Neural progenitor cell (in vitro differentiated cells): ENCODE measurements around the gene SLAMF8. TPM values are rescaled to one million over a fixed set of nuclear protein-coding genes. Genes with fewer than 3 reads are reported as not detected.

Experiments used
- DNase-seq: peaks from one replicate; pipeline ENCODE4 v3.0.0-alpha.2; 2016; ENCODE audit warnings: low spot score
- H2AFZ ChIP-seq: fragments of 200-600 bp; sonication (generic); replicated peaks from 2 replicates; pipeline ENCODE4 v1.6.1; 2016; ENCODE audit warnings: antibody characterized with exemption
- H3F3A ChIP-seq: fragments of 200-600 bp; sonication (generic); 2 replicates; pipeline ENCODE4 v1.6.1; 2016; ENCODE audit warnings: antibody characterized with exemption, low read depth
- H3K27ac ChIP-seq: fragments of 200-600 bp; sonication (generic); 2 replicates; pipeline ENCODE4 v1.5.1; 2016; ENCODE audit warnings: mild to moderate bottlenecking
- H3K27me3 ChIP-seq: fragments of 200-600 bp; sonication (generic); 2 replicates; pipeline ENCODE4 v1.6.1; 2016; ENCODE audit warnings: mild to moderate bottlenecking, moderate library complexity
- H3K36me3 ChIP-seq: fragments of 200-600 bp; sonication (generic); 2 replicates; pipeline ENCODE4 v1.5.1; 2016
- H3K4me1 ChIP-seq: fragments of 200-600 bp; sonication (generic); 2 replicates; pipeline ENCODE4 v1.6.1; 2016; ENCODE audit warnings: mixed run types
- H3K4me2 ChIP-seq: fragments of 200-600 bp; sonication (generic); 2 replicates; pipeline ENCODE4 v1.6.1; 2016
- H3K4me3 ChIP-seq: fragments of 200-600 bp; sonication (generic); 2 replicates; pipeline ENCODE4 v1.5.1; 2016
- H3K79me2 ChIP-seq: fragments of 200-600 bp; sonication (generic); 2 replicates; pipeline ENCODE4 v1.6.1; 2016; ENCODE audit warnings: low read depth
- H3K9ac ChIP-seq: fragments of 200-600 bp; sonication (generic); 2 replicates; pipeline ENCODE4 v1.6.1; 2016
- H3K9me3 ChIP-seq: fragments of 200-600 bp; sonication (generic); 2 replicates; pipeline ENCODE4 v1.5.1; 2016; ENCODE audit warnings: low read depth
- H4K20me1 ChIP-seq: fragments of 200-600 bp; sonication (generic); 2 replicates; pipeline ENCODE4 v1.6.1; 2016; ENCODE audit warnings: low read depth
- H3K27ac Mint-ChIP-seq: 3 replicates; pipeline ENCODE4 v1.8.0; 2021; ENCODE audit warnings: mixed read lengths
- H3K27me3 Mint-ChIP-seq: 2 replicates; pipeline ENCODE4 v1.8.0; 2022; ENCODE audit warnings: low read depth, mild to moderate bottlenecking, inconsistent platforms, moderate library complexity, mixed read lengths; ENCODE audit not compliant: insufficient read depth
- H3K36me3 Mint-ChIP-seq: 3 replicates; pipeline ENCODE4 v1.8.0; 2021; ENCODE audit warnings: mixed read lengths
- H3K4me1 Mint-ChIP-seq: 3 replicates; pipeline ENCODE4 v1.8.0; 2021; ENCODE audit warnings: mixed read lengths
- H3K4me3 Mint-ChIP-seq: 3 replicates; pipeline ENCODE4 v1.8.0; 2021; ENCODE audit warnings: mild to moderate bottlenecking, moderate library complexity, mixed read lengths
- H3K9me3 Mint-ChIP-seq: 3 replicates; pipeline ENCODE4 v1.8.0; 2020; ENCODE audit warnings: mixed read lengths
- EZH2 ChIP-seq: fragments of 200-600 bp; sonication (generic); IDR thresholded peaks from 2 replicates; pipeline ENCODE4 v1.6.1; 2017; ENCODE audit warnings: antibody characterized with exemption, mild to moderate bottlenecking, moderate library complexity
- EZH2phosphoT487 ChIP-seq: fragments of 200-600 bp; sonication (generic); IDR thresholded peaks from 2 replicates; pipeline ENCODE4 v1.6.1; 2017; ENCODE audit warnings: antibody characterized with exemption
- total RNA-seq: library from RNA; depleted of rRNA; stranded (reverse); fragments of >200 nt; gene quantifications from 2 replicates; pipeline ENCODE4 v1.2.3, GENCODE V29; 2015; ENCODE audit warnings: low replicate concordance
- TF ChIP-seq, protein P1 (sequence below): fragments of 200-600 bp; sonication (generic); IDR thresholded peaks from 2 replicates; pipeline ENCODE4 v1.5.1; 2017; ENCODE audit warnings: antibody characterized with exemption, mild to moderate bottlenecking

Gene SLAMF8
- total RNA-seq, 1 donor from 2014 or later = not detected

DNA sequence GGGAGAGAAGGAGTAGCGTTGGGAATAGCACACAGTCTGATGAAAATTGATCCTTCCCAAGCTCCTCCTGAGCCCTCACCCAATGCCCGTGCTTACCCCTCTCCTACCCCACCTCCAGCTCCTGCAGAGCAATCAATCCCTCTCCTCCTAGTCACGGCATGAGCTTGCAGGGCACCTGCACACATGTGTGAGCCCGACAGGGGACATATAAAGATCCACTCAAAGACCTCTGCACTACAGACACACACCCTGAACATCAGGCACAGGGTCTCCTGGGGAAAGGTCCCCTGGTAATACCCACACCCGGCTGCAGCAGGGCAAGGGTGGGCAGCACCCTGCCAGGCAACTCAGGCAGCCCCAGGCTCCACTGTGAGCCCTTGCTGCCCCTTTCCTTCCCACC lies 35.4 kb downstream of the SLAMF8 start:
- Histone ChIP-seq H3K9ac (no peak overlapping the region), H3K36me3 (no peaks in the 10 kb centered on the region), H3F3A (no peaks in the 10 kb centered on the region), H3K79me2 (no peaks in the 10 kb centered on the region), H3K27ac (no peak overlapping the region), H3K4me2 (no peak overlapping the region), H3K9me3 (no peaks in the 10 kb centered on the region), H3K4me3 (no peak overlapping the region), H3K27me3 (peaks cover 21% of the 10 kb centered on the region), H2AFZ (no peak overlapping the region), H4K20me1 (no peaks in the 10 kb centered on the region), H3K4me1 (peaks cover 14% of the 10 kb centered on the region)
- no peaks in the 10 kb centered on the region for H3K4me1 Mint-ChIP-seq
- peaks cover 2% of the 10 kb centered on the region for H3K9me3 Mint-ChIP-seq
- TF ChIP-seq EZH2 (no peak), EZH2phosphoT487 (no peak)
- TF ChIP-seq, protein P1, sequence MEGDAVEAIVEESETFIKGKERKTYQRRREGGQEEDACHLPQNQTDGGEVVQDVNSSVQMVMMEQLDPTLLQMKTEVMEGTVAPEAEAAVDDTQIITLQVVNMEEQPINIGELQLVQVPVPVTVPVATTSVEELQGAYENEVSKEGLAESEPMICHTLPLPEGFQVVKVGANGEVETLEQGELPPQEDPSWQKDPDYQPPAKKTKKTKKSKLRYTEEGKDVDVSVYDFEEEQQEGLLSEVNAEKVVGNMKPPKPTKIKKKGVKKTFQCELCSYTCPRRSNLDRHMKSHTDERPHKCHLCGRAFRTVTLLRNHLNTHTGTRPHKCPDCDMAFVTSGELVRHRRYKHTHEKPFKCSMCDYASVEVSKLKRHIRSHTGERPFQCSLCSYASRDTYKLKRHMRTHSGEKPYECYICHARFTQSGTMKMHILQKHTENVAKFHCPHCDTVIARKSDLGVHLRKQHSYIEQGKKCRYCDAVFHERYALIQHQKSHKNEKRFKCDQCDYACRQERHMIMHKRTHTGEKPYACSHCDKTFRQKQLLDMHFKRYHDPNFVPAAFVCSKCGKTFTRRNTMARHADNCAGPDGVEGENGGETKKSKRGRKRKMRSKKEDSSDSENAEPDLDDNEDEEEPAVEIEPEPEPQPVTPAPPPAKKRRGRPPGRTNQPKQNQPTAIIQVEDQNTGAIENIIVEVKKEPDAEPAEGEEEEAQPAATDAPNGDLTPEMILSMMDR = no peak
- H3K36me3 Mint-ChIP-seq = no peaks in the 10 kb centered on the region
- H3K4me3 Mint-ChIP-seq = no peak overlapping the region
- DNase-seq = no peak
- peaks cover 5% of the 10 kb centered on the region for H3K27me3 Mint-ChIP-seq
- peak overlapping the region; percentile 76 for H3K27ac Mint-ChIP-seq

- no peaks in the 10 kb centered on the region for H3K9me3 ChIP-seq
- no peak for TF ChIP-seq EZH2
- no peak for TF ChIP-seq EZH2phosphoT487
- TF ChIP-seq, protein P1 = no peak
- no peak within 1 kb of the TSS for H3K27ac ChIP-seq
- Mint-ChIP-seq H3K9me3 (peaks cover 2% of the 10 kb centered on the region), H3K27ac (peak within 1 kb of the TSS; percentile 76), H3K27me3 (peaks cover 5% of the 10 kb centered on the region), H3K4me1 (no peaks in the 10 kb centered on the region), H3K4me3 (no peak within 1 kb of the TSS), H3K36me3 (no peaks in the 10 kb centered on the region)
- no peak within 1 kb of the TSS for H3K4me3 ChIP-seq
- H3K9ac ChIP-seq = no peak within 1 kb of the TSS
- H3K36me3 ChIP-seq = no peaks in the 10 kb centered on the region
- no peaks in the 10 kb centered on the region for H3F3A ChIP-seq
- peaks cover 18% of the 10 kb centered on the region for H3K27me3 ChIP-seq
- no peak for DNase-seq
- no peaks in the 10 kb centered on the region for H3K79me2 ChIP-seq
- H3K4me2 ChIP-seq = no peak within 1 kb of the TSS
- peaks cover 14% of the 10 kb centered on the region for H3K4me1 ChIP-seq
- H2AFZ ChIP-seq = no peak within 1 kb of the TSS
- no peaks in the 10 kb centered on the region for H4K20me1 ChIP-seq
Observed at GRCh38 chr1:159862557-159862956, 35.9 kb downstream of the SLAMF8 start, which contains the start of gene VSIG8. Gene VSIG8, minus strand, starts transcription at chr1:159862657. Its CDS starts 136 bp downstream, at chr1:159862521.

- Histone ChIP-seq H3K9me3 (no peaks in the 10 kb centered on the region), H3K4me3 (no peak overlapping the region), H3K9ac (no peak overlapping the region), H3K4me2 (no peak overlapping the region), H3K27ac (no peak overlapping the region), H2AFZ (no peak overlapping the region), H3K79me2 (no peaks in the 10 kb centered on the region), H3K4me1 (peaks cover 14% of the 10 kb centered on the region), H3F3A (no peaks in the 10 kb centered on the region), H3K27me3 (peaks cover 10% of the 10 kb centered on the region), H4K20me1 (no peaks in the 10 kb centered on the region), H3K36me3 (no peaks in the 10 kb centered on the region)
- H3K36me3 Mint-ChIP-seq = no peaks in the 10 kb centered on the region
- no peak overlapping the region for H3K27ac Mint-ChIP-seq
- H3K4me3 Mint-ChIP-seq = peak overlapping the region; percentile 21
- peaks cover 2% of the 10 kb centered on the region for H3K9me3 Mint-ChIP-seq
- peaks cover 5% of the 10 kb centered on the region for H3K27me3 Mint-ChIP-seq
- H3K4me1 Mint-ChIP-seq = peaks cover 12% of the 10 kb centered on the region
- no peak for TF ChIP-seq EZH2phosphoT487
- TF ChIP-seq, protein P1 = no peak
- no peak for TF ChIP-seq EZH2
- no peak for DNase-seq
Observed at GRCh38 chr1:159864262-159864661, 37.6 kb downstream of the SLAMF8 start.
